ENCODE results near the gene MAPK8IP1.

GRCh38 chr11:45937916-45938315 is 52.5 kb downstream of the MAPK8IP1 start:
- TF ChIP-seq EZH2phosphoT487 (IDR thresholded peaks at IDR 0.05), result no peak
- TF ChIP-seq, protein P1, sequence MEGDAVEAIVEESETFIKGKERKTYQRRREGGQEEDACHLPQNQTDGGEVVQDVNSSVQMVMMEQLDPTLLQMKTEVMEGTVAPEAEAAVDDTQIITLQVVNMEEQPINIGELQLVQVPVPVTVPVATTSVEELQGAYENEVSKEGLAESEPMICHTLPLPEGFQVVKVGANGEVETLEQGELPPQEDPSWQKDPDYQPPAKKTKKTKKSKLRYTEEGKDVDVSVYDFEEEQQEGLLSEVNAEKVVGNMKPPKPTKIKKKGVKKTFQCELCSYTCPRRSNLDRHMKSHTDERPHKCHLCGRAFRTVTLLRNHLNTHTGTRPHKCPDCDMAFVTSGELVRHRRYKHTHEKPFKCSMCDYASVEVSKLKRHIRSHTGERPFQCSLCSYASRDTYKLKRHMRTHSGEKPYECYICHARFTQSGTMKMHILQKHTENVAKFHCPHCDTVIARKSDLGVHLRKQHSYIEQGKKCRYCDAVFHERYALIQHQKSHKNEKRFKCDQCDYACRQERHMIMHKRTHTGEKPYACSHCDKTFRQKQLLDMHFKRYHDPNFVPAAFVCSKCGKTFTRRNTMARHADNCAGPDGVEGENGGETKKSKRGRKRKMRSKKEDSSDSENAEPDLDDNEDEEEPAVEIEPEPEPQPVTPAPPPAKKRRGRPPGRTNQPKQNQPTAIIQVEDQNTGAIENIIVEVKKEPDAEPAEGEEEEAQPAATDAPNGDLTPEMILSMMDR (IDR thresholded peaks at IDR 0.05), result no peak

Measured in neural progenitor cell (in vitro differentiated cells).